H1 (cell line): ENCODE data around the gene ESR1. TPM values are rescaled to one million over a fixed set of nuclear protein-coding genes. Genes with fewer than 3 reads are reported as not detected.
A peak's percentile ranks its signal among the peaks of the same experiment; 100 is the strongest.

Source experiments
- CTCF ChIA-PET: fragments of 300-600 bp; sonication (Branson Sonifier 250); formaldehyde crosslinking; loops from one replicate; lab custom pipeline; 2021; ENCODE audit not compliant: partially characterized antibody; lab: Charles Lee
- POLR2A ChIA-PET: fragments of 300-600 bp; sonication (Branson Sonifier 250); formaldehyde crosslinking; loops from one replicate; lab custom pipeline; 2021; ENCODE audit warnings: inconsistent platforms; ENCODE audit not compliant: partially characterized antibody; lab: Charles Lee
- DNase-seq, 2 experiments: peaks; one replicate each; pipeline versions ENCODE4 v3.0.0 to v3.0.0-alpha.2; 2010 to 2022; ENCODE audit warnings: low spot score in 2 of 2, low read depth in 1 of 2, mixed read lengths in 1 of 2
- FAIRE-seq: peaks from 2 replicates; lab custom pipeline; 2011; peaks lifted over from hg19 to GRCh38; lab: Jason Lieb, UNC
- H2AFZ ChIP-seq: 2 replicates; pipeline ENCODE4 v1.8.1; 2012; ENCODE audit warnings: low read length, inconsistent platforms
- H2AK5ac ChIP-seq: 2 replicates; pipeline ENCODE4 v1.6.1; 2013; ENCODE audit warnings: low read depth, low read length
- H2BK120ac ChIP-seq: replicated peaks from 2 replicates; pipeline ENCODE3; 2013; ENCODE audit warnings: low read depth, low read length, inconsistent platforms
- H2BK12ac ChIP-seq: 2 replicates; pipeline ENCODE4 v1.6.1; 2013; ENCODE audit warnings: low read depth, low read length
- H2BK15ac ChIP-seq: 2 replicates; pipeline ENCODE4 v1.6.1; 2013; ENCODE audit warnings: low read length
- H2BK20ac ChIP-seq: 2 replicates; pipeline ENCODE4 v1.6.1; 2013; ENCODE audit warnings: low read length
- H2BK5ac ChIP-seq: 2 replicates; pipeline ENCODE4 v1.6.1; 2013; ENCODE audit warnings: low read depth, low read length
- H3K14ac ChIP-seq: 2 replicates; pipeline ENCODE4 v1.6.1; 2013; ENCODE audit warnings: inconsistent platforms; ENCODE audit not compliant: insufficient read length
- H3K18ac ChIP-seq: 2 replicates; pipeline ENCODE4 v1.6.1; 2013; ENCODE audit warnings: low read length; ENCODE audit errors: extremely low read depth
- H3K23ac ChIP-seq: 2 replicates; pipeline ENCODE4 v1.6.1; 2013; ENCODE audit warnings: inconsistent platforms; ENCODE audit not compliant: insufficient read length
- H3K23me2 ChIP-seq: 2 replicates; pipeline ENCODE4 v1.6.1; 2013; ENCODE audit warnings: low read depth, low read length
- H3K27ac ChIP-seq: 2 replicates; pipeline ENCODE4 v1.6.1; 2011; ENCODE audit warnings: low read depth, low read length, inconsistent platforms
- H3K27me3 ChIP-seq, 4 experiments: replicated peaks in 1 of 4; 1 replicate in 1 of 4; 2 replicates in 3 of 4; pipeline versions ENCODE4 v1.6.1 to v1.8.1; 2011 to 2013; ENCODE audit warnings: low read length in 3 of 4, mild to moderate bottlenecking in 3 of 4, inconsistent platforms in 2 of 4, mixed read lengths in 2 of 4, moderate library complexity in 1 of 4; ENCODE audit not compliant: control insufficient read depth in 3 of 4, insufficient read depth in 3 of 4; ENCODE audit errors: extremely low read depth in 1 of 4
- H3K36me3 ChIP-seq, 4 experiments: 2 replicates each; pipeline versions ENCODE4 v1.6.1 to v1.8.1; 2011 to 2013; ENCODE audit warnings: mild to moderate bottlenecking in 4 of 4, low read length in 3 of 4, moderate library complexity in 2 of 4, control low read depth in 1 of 4, inconsistent platforms in 1 of 4; ENCODE audit not compliant: insufficient read depth in 4 of 4, control insufficient read depth in 2 of 4
- H3K4ac ChIP-seq: replicated peaks from 2 replicates; pipeline ENCODE3; 2013; ENCODE audit warnings: low read length, low read depth, mixed read lengths, inconsistent platforms; ENCODE audit not compliant: insufficient read length
- H3K4me1 ChIP-seq, 4 experiments: replicated peaks in 1 of 4; 1 replicate in 1 of 4; 2 replicates in 3 of 4; pipeline versions ENCODE4 v1.6.1 to v1.8.1; 2011 to 2013; ENCODE audit warnings: low read length in 3 of 4, inconsistent platforms in 2 of 4, mixed read lengths in 1 of 4; ENCODE audit not compliant: insufficient read depth in 4 of 4, control insufficient read depth in 3 of 4
- H3K4me2 ChIP-seq, 2 experiments: 2 replicates each; pipeline versions ENCODE4 v1.6.1 to v1.8.1; 2011 to 2013; ENCODE audit warnings: low read depth in 2 of 2, low read length in 2 of 2, control low read depth in 1 of 2, inconsistent platforms in 1 of 2, mild to moderate bottlenecking in 1 of 2; ENCODE audit not compliant: insufficient read depth in 1 of 2
- H3K4me3 ChIP-seq, 4 experiments: fragments of 200-600, 300-600 bp in 1 of 4; sonication (generic), shearing (Covaris generic), sonication (Bioruptor Twin) in 1 of 4; 2 replicates each; pipeline versions ENCODE4 v1.5.1 to v1.8.1; 2011 to 2016; ENCODE audit warnings: low read length in 4 of 4, low read depth in 3 of 4, control low read depth in 2 of 4, inconsistent platforms in 2 of 4, mild to moderate bottlenecking in 2 of 4, mixed read lengths in 1 of 4, moderate library complexity in 1 of 4; ENCODE audit not compliant: insufficient read depth in 2 of 4; ENCODE audit errors: extremely low read depth in 1 of 4
- H3K56ac ChIP-seq: replicated peaks from 2 replicates; pipeline ENCODE3; 2013; ENCODE audit warnings: low read depth, mild to moderate bottlenecking, mixed read lengths, low read length, inconsistent platforms; ENCODE audit not compliant: insufficient read length
- H3K79me1 ChIP-seq: 2 replicates; pipeline ENCODE4 v1.6.1; 2013; ENCODE audit warnings: low read depth, low read length, control low read depth
- H3K79me2 ChIP-seq, 2 experiments: 2 replicates each; pipeline versions ENCODE4 v1.6.1 to v1.8.1; 2012 to 2013; ENCODE audit warnings: low read length in 2 of 2, mild to moderate bottlenecking in 2 of 2, inconsistent platforms in 1 of 2; ENCODE audit not compliant: insufficient read depth in 2 of 2, control insufficient read depth in 1 of 2
- H3K9ac ChIP-seq, 4 experiments: replicated peaks in 1 of 4; 1 replicate in 1 of 4; 2 replicates in 3 of 4; pipeline versions ENCODE4 v1.6.1 to v1.8.1; 2011 to 2013; ENCODE audit warnings: low read depth in 3 of 4, low read length in 3 of 4, control low read depth in 2 of 4, mild to moderate bottlenecking in 2 of 4, moderate library complexity in 2 of 4, inconsistent platforms in 1 of 4; ENCODE audit errors: extremely low read depth in 1 of 4
- H3K9me3 ChIP-seq, 2 experiments: 2 replicates each; pipeline versions ENCODE4 v1.6.1 to v1.8.1; 2012 to 2013; ENCODE audit warnings: mild to moderate bottlenecking in 2 of 2, moderate library complexity in 2 of 2, control low read depth in 1 of 2, inconsistent platforms in 1 of 2, low read depth in 1 of 2, low read length in 1 of 2, mixed read lengths in 1 of 2; ENCODE audit not compliant: insufficient read depth in 2 of 2
- H4K20me1 ChIP-seq, 2 experiments: replicated peaks in 1 of 2; 2 replicates each; pipeline versions ENCODE3 to v1.8.1; 2011 to 2013; ENCODE audit warnings: inconsistent platforms in 2 of 2, low read length in 2 of 2, mild to moderate bottlenecking in 1 of 2; ENCODE audit not compliant: insufficient read depth in 2 of 2, control insufficient read depth in 1 of 2
- H4K5ac ChIP-seq: 2 replicates; pipeline ENCODE4 v1.6.1; 2013; ENCODE audit warnings: low read length, low read depth, mixed read lengths, inconsistent platforms; ENCODE audit not compliant: insufficient read length
- H4K8ac ChIP-seq: 2 replicates; pipeline ENCODE4 v1.8.0; 2013; ENCODE audit warnings: mild to moderate bottlenecking, moderate library complexity, low read length, inconsistent platforms; ENCODE audit not compliant: insufficient read depth; ENCODE audit errors: extremely low read depth
- H4K91ac ChIP-seq: replicated peaks from 2 replicates; pipeline ENCODE3; 2013; ENCODE audit warnings: low read length, mixed read lengths, inconsistent platforms; ENCODE audit not compliant: insufficient read length
- ATF2 ChIP-seq: IDR thresholded peaks from 2 replicates; pipeline ENCODE4 v1.6.1; 2012; ENCODE audit warnings: low read length, inconsistent platforms
- BCL11A ChIP-seq, 2 experiments: IDR thresholded peaks; one replicate each; pipeline ENCODE4 v1.6.1; 2011; ENCODE audit warnings: low read depth in 2 of 2, low read length in 2 of 2, mild to moderate bottlenecking in 2 of 2
- EGR1 ChIP-seq: IDR thresholded peaks from 2 replicates; pipeline ENCODE4 v1.6.1; 2011; ENCODE audit warnings: low read depth, low read length, borderline replicate concordance
- RAD21 ChIP-seq, 2 experiments: IDR thresholded peaks in 1 of 2; conservative IDR thresholded peaks in 1 of 2; 2 replicates each; pipeline ENCODE4 v1.6.1; 2011; ENCODE audit warnings: low read depth in 2 of 2, low read length in 2 of 2, improper control_type of control experiment in 1 of 2, inconsistent platforms in 1 of 2, mild to moderate bottlenecking in 1 of 2, moderate library complexity in 1 of 2
- WGBS, 2 experiments: shearing (Covaris generic) in 1 of 2; methylation state at CpG; one replicate each; pipeline versions ENCODE4 v1.1.6 to v1.1.7; 2013 to 2015; ENCODE audit warnings: low lambda C conversion rate in 2 of 2, mixed read lengths in 2 of 2, inconsistent platforms in 1 of 2, low coverage in 1 of 2, missing lambda C conversion rate in 1 of 2; ENCODE audit not compliant: insufficient replicate concordance in 2 of 2, insufficient coverage in 1 of 2, insufficient read length in 1 of 2; ENCODE audit errors: extremely low coverage in 1 of 2, missing lambda C conversion rate in 1 of 2; 5-methylcytosine and 5-hydroxymethylcytosine counted together
- polyA plus RNA-seq, 7 experiments: library from polyadenylated mRNA; depleted of rRNA in 3 of 7; stranded (reverse) in 5 of 7; unstranded in 2 of 7; fragments of >200 nt in 5 of 7; fragments of 200-250 nt in 2 of 7; gene quantifications; 1 replicate in 5 of 7; 2 replicates in 1 of 7; 4 replicates in 1 of 7; pipeline versions ENCODE4 v1.2.1 to v1.2.3, GENCODE V29; 2011 to 2013; ENCODE audit warnings: missing spikeins in 2 of 7, mixed read lengths in 2 of 7
- total RNA-seq: library from RNA; stranded (reverse); fragmentation: NEBNext Ultra II Directional; extraction: Animal tissue kit (Norgen Biotek cat#: 25700); gene quantifications from 2 replicates; pipeline ENCODE4 v1.2.1, GENCODE V29; 2021

Gene ESR1
- total and polyA plus RNA-seq, 2 of the 8 experiments (the other 6 are each of a cell fraction or from before 2014, with no cell fraction given) = 0.03 to 0.17 TPM

DNA sequence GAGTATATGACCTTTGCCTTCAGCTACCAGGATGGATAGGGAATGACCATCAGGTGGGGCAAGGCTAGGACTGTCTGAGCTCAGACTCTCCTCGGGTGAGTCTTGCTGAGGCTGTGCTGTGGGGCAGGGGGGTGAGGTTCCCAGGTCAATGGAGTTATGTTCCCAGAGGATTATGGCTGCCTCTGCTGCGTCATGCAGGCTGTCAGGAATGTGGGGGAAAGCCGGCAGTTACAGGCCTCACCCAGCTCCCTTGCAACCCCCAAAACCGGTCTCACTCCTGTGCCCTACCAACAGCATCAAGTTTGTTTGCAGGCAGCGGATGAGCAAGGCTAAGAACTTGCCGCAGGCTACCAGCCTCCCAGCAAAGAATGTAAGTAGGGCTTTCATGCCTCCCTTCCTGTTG is 93.5 kb downstream of the ESR1 start:
- Histone ChIP-seq H4K8ac (no peak overlapping the region), H3K18ac (no peak overlapping the region), H2BK5ac (no peak overlapping the region; the same call in 1 of the 2 replicates), H4K91ac (no peak overlapping the region), H3K79me1 (no peaks in the 10 kb centered on the region), H3K4me2 (no peak overlapping the region), H3K79me2 (no peaks in the 10 kb centered on the region), H4K5ac (no peak overlapping the region), H3K27me3 (no peaks in the 10 kb centered on the region), H3K27ac (no peak overlapping the region), H3K4ac (no peak overlapping the region), H3K36me3 (no peaks in the 10 kb centered on the region), H2BK15ac (no peak overlapping the region), H3K23ac (no peak overlapping the region), H3K56ac (no peak overlapping the region), H3K4me3 (no peak overlapping the region), H3K9ac (no peak overlapping the region), H3K9me3 (peaks cover 0 to 6% of the 10 kb centered on the region in 2 experiments; a peak in 1 of 4 replicates), H2AK5ac (no peak overlapping the region), H2BK12ac (peak overlapping the region; percentile 60; the same call in 1 of the 2 replicates), H2AFZ (peak overlapping the region; percentile 32; the same call in 1 of the 2 replicates), H3K23me2 (no peaks in the 10 kb centered on the region), H4K20me1 (no peaks in the 10 kb centered on the region), H2BK20ac (no peak overlapping the region), H2BK120ac (no peak overlapping the region), H3K14ac (no peak overlapping the region), H3K4me1 (0 out of 7 replicates have a peak, but pooled peaks cover 0 to 1% (median 0%) of the 10 kb centered on the region in 4 experiments)
- FAIRE-seq (no peak), DNase-seq (no peak)
- ChIA-PET CTCF (interaction anchor here (0.6 to 1.2 kb wide), 2 partner anchors 313 to 442 kb away, joined by 3 to 4 read pairs; no protein-coding TSS in a partner anchor), POLR2A (no interaction called here)
- 83% methylated on average over 6 of the region's 6 CpGs; no CpG with 5 or more reads in 1 of the 2 experiments for WGBS, 2 experiments
- TF ChIP-seq BCL11A (IDR thresholded peaks at IDR 0.05; ENCODE audit: low read depth in 2 of 2, low read length in 2 of 2) (no peak), RAD21 (IDR thresholded peaks at IDR 0.05 in 1 of 2, conservative IDR thresholded peaks at IDR 0.05 in 1 of 2; ENCODE audit: low read depth in 2 of 2, low read length in 2 of 2) (no peak), EGR1 (no peak), ATF2 (no peak)
